ENCODE measurements around the gene LYPD6B.

The LYPD6B gene

GRCh38 chr2:149012545-149012944 is 26.0 kb upstream of the LYPD6B start:
- no peak for DNase-seq (ENCODE audit: low read depth)

- no peak for DNase-seq (ENCODE audit: low read depth)
Measured at GRCh38 chr2:149015501-149015900, 23.0 kb upstream of the LYPD6B start.

- no peak for DNase-seq (ENCODE audit: low read depth)
Measured at GRCh38 chr2:149015926-149016563, 22.5 kb upstream of the LYPD6B start.

- DNase-seq (ENCODE audit: low read depth) = peak; percentile 40
Measured at GRCh38 chr2:149017116-149017985, 21.1 kb upstream of the LYPD6B start.

- no peak for DNase-seq (ENCODE audit: low read depth)
Measured at GRCh38 chr2:149018981-149019380, 19.5 kb upstream of the LYPD6B start.

- DNase-seq (ENCODE audit: low read depth) = no peak
Measured at GRCh38 chr2:149019768-149020167, 18.7 kb upstream of the LYPD6B start.

- no peak for DNase-seq (ENCODE audit: low read depth)
Measured at GRCh38 chr2:149020432-149020851, 18.1 kb upstream of the LYPD6B start.

- DNase-seq (ENCODE audit: low read depth) = no peak
Measured at GRCh38 chr2:149021271-149021719, 17.2 kb upstream of the LYPD6B start.

- DNase-seq (ENCODE audit: low read depth) = no peak
Measured at GRCh38 chr2:149021761-149022160, 16.7 kb upstream of the LYPD6B start.

GRCh38 chr2:149023091-149023490 is 15.4 kb upstream of the LYPD6B start:
- DNase-seq (ENCODE audit: low read depth) = no peak

GRCh38 chr2:149027590-149028250 is 10.8 kb upstream of the LYPD6B start:
- DNase-seq (ENCODE audit: low read depth) = no peak

- no peak for DNase-seq (ENCODE audit: low read depth)
Measured at GRCh38 chr2:149028377-149028776, 10.1 kb upstream of the LYPD6B start.

GRCh38 chr2:149028891-149029290 is 9.6 kb upstream of the LYPD6B start:
- no peak for DNase-seq (ENCODE audit: low read depth)

GRCh38 chr2:149029307-149029965 is 9.1 kb upstream of the LYPD6B start:
- DNase-seq (ENCODE audit: low read depth) = no peak

GRCh38 chr2:149031396-149031795 is 7.1 kb upstream of the LYPD6B start:
- DNase-seq (ENCODE audit: low read depth) = no peak

GRCh38 chr2:149033716-149034115 is 4.8 kb upstream of the LYPD6B start:
- no peak for DNase-seq (ENCODE audit: low read depth)

- DNase-seq (ENCODE audit: low read depth) = no peak
Measured at GRCh38 chr2:149034406-149034805, 4.1 kb upstream of the LYPD6B start.

GRCh38 chr2:149036507-149037293 is 1.8 kb upstream of the LYPD6B start:
- no peak for DNase-seq (ENCODE audit: low read depth)

GRCh38 chr2:149037851-149038250 is 648 bp upstream of the LYPD6B start:
- no peak for DNase-seq (ENCODE audit: low read depth)

GRCh38 chr2:149039213-149039724 is 770 bp downstream of the LYPD6B start:
- DNase-seq (ENCODE audit: low read depth) = no peak

- DNase-seq (ENCODE audit: low read depth) = no peak
Measured at GRCh38 chr2:149040451-149040850, 2.0 kb downstream of the LYPD6B start.

Measured in activated T-helper 1 cell treated with Interleukin-2 at 50 U/mL for 16 hours (primary cell).